Glomerular visceral epithelial cell (primary cell): ENCODE results near the gene DLL3.

Experiments
- DNase-seq: peaks from one replicate; pipeline ENCODE4 v3.0.0-alpha.2; 2016; ENCODE audit errors: extremely low spot score

Gene DLL3

GRCh38 chr19:39554701-39555311, 56.1 kb downstream of the DLL3 start:
- no peak for DNase-seq

- no peak for DNase-seq
Observed at GRCh38 chr19:39555883-39556282, 57.1 kb downstream of the DLL3 start.
